HG03139 (cell line): ENCODE results near the gene RNFT2.
"Not testable (repeated sequence)": the region's sequence is repeated elsewhere in the genome, so short reads cannot be mapped to it uniquely, and the experiment has no call there.

Experiments
- ATAC-seq: cut with Tn5 transposase; IDR thresholded peaks from one replicate; pipeline ENCODE4 v1.9.1; 2021; ENCODE audit not compliant: unreplicated experiment

Gene RNFT2

DNA sequence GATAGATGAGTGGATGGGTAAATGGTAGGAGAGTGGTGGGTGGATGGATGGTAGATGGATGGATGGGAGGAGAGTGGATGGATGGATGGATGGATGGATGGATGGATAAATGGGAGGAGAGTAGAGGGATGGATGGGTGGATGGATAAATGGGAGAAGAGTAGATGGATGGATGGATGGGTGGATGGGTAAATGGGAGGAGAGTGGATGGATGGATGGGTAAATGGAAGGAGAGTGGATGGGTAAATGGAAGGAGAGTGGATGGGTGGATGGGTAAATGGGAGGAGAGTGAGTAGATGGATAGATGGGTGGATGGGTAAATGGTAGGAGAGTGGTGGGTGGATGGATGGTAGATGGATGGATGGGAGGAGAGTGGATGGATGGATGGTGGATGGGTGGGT lies 51.4 kb downstream of the RNFT2 start:
- ATAC-seq: not testable (repeated sequence)

DNA sequence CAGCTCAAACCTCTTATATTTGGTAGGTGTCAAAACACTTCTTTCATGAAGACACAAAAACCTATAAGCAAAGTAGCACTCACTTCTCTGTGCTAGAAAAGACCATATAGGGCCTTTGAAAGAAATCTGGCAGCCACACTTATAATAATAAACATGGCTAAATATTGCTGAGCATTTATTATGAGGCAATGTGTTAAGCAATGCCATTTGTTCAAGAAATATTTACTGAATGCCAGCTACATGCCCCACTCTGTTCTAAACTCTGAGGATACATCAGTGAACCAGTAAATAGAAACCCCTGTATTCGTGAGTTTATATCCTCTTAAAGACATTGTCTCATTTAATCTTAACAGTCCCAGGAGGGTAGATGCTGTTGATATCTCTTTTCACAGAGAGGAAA lies 52.0 kb downstream of the RNFT2 start:
- no peak for ATAC-seq

DNA sequence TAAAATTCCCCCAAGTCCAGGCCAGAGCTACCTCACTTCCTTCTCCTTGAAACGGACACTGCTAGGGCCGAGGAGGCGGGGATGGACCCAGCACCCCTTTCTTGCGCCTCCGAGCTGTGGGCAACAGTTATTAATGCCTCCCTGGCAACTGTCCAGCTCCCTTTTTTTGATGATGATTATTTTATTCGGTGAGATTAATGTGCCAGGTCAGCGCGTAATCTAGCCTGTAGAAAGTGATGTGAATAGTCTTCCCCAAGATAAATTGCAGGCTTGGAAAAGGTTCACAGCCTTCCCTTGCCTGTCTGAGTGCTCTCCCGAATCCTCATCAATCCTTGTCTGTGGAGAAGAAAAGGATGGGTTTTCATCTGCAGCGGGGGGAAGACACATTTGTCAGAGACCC lies 54.3 kb downstream of the RNFT2 start:
- no peak for ATAC-seq

DNA sequence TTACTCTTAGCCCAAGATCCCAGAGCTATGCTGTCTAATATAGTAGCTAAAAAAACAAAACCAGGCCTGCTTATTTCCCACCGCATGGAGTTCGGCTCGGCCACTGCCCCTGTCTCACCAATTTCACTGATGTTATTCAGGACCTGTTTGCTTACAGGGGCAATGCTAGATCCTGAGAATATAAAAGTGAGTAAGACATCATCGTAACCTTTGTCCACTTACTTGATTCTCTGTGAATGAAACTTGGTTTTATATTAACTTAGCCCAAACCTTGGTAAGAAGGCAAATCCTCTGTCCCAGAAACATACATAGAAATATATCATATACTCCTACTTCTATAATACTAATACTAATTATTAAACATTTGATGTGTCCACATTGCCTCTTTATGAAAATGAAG lies 56.6 kb downstream of the RNFT2 start:
- ATAC-seq: no peak

DNA sequence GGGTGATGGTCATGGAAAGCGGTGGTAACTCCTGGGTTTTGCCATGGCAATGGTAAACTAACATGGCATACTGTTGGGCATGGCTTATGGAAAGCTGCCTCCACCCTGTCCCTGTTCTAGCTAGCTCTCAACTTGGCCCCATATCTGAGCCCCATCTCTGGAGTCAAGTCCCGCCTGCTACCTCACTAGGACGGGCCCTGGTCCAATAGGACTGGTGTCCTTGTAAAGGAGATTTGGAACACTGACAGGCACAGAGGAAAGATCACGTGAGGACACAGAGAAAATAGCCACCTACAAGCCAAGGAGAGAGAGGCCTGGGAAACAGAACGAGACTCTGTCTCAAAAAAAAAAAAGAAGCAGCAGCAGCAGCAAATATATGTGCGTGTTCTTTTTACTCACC lies 59.8 kb downstream of the RNFT2 start:
- ATAC-seq: no peak

DNA sequence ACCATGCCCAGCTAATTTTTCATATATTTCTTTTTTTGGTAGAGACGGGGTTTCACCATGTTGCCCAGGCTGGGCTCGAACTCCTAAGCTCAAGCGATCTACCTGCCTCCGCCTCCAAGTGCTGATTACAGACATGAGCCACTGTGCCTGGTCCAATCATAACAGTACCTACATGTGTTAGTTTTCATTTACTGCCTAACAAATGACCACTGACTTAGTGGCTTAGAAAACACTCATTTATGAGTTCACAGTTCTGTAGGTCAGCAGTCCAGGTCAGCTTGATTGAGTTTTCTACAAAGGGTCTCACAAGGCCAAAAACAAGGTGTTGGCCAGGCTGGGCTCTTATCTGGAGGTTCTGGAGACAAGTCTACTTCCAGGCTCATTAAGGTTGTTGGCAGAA lies 60.6 kb downstream of the RNFT2 start:
- ATAC-seq: no peak

DNA sequence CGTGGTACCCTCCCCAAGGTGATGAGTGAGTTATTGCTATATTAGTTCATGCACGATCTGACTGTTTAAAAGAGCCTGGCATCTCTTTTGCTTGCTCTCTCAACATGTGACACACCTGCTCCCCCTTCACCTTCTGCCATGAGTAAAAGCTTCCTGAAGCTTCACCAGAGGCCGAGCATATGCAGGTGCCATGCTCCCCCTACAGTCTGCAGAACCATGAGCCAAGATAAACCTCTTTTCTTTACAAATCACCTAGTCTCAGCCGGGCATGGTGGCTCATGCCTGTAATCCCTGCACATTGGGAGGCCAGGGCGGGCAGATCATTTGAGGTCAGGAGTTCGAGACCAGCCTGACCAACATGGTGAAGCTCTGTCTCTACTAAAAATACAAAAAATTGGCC lies 61.8 kb downstream of the RNFT2 start:
- no peak for ATAC-seq

DNA sequence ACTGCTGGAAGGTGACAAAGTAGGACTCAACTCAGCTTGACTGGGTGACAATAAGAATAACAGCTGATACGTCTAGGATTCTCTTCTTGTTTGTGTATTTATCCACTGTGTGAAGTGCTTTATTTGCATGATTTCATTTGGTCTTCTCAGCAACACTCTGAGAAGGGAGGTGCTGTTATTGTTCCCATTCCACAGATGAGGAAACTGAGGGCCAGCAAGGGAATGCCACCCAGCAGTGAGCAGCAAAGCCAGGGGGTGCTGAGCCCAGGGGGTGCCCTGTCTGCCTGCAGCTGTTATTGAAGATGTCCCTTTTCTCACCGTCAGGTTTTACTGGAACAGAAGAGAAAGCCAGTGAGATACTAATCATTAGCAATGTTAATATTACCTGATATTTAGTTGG lies 62.8 kb downstream of the RNFT2 start:
- no peak for ATAC-seq

DNA sequence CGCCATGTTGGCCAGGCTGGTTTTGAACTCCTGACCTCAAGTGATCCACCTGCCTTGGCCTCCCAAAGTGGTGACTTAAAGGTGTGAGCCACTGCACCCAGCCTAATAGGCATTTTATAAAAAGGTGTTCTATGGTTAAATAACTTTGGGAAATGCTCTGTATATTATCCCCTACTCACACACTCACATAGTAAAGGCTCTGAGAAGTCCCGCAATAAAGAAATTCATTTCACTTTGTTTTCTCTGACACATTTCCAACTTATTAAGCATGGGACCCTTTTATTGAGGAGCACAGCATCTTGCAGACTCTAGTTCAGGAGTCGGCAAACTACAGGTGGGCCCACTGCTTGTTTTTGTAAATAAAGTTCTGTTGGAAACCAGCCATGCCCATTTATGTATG lies 63.9 kb downstream of the RNFT2 start:
- ATAC-seq: no peak

DNA sequence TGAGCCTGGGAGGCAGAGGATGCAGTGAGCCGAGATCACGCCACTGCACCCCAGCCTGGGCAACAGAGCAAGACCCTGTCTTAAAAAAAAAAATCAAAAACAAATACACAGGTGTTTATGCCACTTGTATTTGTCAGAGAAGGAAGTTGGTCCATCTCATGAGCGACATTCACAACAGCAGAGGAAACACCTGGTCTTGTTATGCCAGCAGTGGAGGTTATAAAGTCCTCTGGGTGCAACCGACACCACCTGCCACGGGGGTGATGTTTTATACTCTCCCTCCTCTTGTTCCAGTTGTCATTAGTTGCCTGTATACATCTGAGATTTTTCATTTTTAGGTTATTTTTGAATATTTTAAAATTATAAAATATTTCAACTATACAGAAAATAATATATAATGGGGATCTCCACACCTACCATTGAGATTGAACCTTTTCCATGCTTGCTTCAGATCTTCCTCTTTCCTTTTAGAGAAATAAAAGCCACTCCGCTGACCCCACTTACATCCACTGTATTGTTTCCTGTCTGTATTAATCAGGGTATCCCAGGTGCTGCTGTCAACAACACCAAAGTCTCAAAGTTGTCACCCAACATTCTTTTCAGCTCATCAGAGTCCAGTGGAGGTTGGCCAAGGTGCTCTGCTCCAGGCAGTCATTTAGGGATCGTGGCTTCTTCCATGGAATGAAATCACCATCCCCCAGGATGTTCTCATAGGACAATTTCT lies 65.1 kb downstream of the RNFT2 start:
- peak; percentile 73 for ATAC-seq

DNA sequence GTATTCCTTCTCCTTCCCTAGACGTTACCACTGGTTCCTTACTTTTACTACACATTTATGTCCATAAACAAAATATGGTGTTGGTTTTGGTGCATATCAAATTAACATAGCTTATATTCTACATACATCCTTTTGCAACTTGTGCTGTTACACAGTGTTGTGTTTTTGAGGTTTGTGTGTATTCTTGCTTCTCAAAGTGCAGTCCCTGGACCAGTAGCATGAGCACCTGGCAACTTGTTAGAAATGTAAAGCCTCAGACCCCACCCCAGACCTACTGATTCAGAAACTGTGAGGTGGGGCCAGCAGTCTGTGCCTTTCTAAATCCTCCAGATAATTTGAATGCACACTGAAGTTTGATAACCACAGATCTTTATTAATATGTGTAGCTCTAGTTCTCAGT lies 65.9 kb downstream of the RNFT2 start:
- no peak for ATAC-seq

DNA sequence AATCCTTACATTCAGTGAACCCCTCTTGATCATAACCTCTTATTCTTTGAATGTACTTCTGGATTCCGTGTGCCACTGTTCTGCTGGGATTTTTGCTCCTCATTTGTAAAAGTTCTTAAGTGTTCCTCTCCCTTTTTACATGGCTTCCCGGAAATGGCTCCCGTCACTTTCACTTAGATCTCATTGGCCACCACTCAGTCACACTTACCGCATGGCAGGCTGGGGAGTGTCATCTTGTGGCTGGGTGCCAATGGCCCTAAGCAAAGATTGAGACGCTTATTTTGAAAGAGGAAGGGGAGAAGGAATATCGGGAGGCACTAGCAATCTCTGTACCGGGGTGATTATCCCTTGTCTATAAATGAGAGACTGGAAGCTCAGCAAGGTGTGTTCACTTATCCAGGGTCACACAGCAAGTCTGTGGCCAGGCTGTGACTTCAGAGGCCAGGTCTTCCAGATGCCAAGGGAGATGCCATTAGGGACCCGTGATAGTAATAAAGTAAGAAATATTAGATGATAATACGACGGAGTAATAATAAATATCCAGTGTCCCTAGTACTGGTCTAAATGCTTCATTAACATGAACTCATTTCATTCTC lies 68.8 kb downstream of the RNFT2 start:
- ATAC-seq: no peak

DNA sequence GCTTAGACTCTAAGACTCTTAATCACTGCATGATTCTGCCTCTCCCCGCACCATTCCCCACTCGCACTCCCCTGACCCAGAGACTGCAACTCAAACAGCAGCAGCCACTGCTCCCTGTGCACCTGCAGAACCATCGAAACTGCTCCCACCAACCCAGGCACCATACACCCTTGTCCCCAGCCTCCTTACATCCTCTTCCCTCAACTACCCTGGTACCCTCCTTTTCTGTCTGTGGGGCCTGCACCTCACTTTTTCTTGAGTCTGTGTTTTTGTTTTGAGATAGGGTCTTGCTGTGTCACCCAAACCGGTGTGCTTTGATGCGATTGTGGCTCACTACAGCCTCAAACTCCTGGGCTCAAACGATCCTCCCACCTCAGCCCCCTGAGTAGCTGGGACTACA lies 69.4 kb downstream of the RNFT2 start:
- no peak for ATAC-seq

DNA sequence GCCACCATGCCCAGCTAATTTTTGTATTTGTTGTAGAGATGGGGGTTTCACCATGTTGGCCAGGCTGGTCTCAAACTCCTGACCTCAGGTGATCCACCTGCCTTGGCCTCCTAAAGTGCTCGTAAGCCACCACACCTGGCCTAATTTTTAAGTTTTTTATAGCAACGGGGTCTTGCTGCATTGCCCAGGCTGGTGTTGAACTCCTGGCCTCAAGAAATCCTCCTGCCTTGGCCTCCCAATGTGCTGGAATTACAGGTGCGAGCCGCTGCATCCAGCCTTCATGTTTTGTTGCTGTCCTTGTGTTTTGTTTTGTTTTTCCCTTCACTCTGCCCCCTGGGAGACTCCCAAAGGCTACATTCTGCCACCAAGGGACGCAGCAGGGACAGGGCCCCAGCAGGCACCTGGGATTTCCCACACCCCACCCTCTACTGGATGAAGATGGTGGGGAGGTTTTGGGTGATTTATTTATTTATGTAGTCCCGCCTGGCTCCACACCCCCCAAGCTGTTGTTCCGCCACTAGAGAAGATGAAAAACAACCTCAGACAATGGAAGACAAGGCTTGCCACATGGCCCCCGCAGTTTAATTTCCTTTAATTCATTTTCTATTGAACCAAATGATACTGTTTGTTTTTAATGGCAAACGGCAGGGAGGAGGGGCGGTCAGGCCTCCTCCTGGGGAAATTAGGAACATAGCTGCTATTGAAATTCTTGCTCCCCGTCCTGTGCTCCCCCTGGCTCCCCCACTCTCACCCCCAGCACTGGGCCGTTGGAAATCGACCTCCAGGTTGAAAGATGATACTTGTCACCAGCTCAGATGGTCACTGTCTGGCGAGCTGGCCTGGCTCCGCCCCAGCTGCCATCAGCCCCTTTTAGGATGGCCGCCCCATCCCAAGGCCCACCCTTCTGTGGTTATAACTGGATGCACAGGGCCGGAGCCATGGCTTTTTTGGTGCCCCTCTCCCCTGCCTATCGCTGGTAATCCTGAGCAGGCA lies 70.3 kb downstream of the RNFT2 start:
- ATAC-seq: no peak

DNA sequence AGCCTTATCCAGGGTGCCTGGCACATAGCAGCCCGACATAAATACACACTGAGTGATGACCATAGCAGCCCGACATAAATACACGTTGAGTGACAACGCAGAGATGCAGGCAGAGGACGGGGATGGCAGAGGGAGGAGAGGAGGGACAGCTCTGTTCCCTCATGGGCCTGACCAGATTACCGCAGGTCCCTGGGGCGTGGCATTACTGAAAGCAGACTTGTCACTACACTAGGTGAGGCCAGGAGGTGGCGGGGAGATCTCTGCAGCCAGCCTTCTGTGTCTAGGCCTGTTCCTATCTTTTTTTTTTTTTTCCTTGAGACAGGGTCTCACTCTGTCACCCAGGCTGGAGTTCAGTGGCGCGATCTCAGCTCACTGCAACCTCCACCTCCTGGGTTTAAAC lies 74.1 kb downstream of the RNFT2 start:
- no peak for ATAC-seq

DNA sequence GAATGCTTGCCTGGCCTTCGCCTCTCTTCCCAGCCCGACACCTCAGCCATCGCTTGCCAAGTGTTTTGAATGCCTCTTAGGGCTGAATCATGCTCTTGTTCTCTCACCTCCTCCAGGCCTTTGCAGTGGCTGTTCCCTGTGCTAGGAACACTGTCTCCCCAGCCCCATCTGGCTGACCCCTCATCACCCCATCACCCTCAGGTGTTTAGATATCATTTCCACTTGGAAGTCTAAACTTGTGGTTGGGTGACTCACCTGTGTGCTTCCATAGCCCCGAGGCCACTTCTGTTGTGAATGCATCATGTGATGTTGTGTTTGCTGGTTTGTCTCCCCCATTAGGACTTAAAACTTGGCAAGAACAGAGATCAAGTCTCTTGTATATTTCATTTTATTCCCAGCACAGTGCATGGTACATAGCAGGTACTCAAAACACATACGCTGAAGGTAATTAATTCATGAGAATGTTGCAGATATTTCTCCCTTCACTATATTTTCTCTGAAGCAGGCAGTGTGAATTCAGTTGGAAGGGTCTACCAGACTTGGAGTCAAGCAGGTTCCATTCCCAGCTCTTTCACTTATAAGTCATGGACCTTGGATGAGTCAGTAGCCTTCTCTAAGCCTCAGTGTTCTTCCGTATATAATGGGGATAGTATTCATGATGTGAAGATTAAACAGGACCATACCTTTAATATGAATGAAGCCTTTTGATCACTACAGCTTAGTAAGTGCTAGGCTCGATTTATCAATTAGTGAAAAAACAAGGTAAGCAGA lies 75.3 kb downstream of the RNFT2 start:
- no peak for ATAC-seq

DNA sequence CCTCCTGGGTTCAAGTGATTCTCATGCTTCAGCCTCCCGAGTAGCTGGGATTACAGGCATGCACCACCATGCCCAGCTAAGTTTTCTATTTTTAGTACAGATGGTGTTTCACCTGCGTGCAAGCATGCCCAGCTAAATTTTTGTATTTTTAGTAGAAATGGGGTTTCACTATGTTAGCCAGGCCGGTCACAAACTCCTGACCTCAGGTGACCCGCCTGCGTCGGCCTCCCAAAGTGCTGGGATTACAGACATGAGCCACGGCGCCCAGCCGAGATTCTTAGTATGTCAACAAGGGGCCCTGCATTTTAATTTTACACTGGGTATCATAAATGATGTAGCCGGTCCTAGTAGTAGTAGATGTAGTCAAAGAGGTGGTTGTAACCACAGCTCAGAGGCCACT lies 76.7 kb downstream of the RNFT2 start:
- ATAC-seq: not testable (repeated sequence)

DNA sequence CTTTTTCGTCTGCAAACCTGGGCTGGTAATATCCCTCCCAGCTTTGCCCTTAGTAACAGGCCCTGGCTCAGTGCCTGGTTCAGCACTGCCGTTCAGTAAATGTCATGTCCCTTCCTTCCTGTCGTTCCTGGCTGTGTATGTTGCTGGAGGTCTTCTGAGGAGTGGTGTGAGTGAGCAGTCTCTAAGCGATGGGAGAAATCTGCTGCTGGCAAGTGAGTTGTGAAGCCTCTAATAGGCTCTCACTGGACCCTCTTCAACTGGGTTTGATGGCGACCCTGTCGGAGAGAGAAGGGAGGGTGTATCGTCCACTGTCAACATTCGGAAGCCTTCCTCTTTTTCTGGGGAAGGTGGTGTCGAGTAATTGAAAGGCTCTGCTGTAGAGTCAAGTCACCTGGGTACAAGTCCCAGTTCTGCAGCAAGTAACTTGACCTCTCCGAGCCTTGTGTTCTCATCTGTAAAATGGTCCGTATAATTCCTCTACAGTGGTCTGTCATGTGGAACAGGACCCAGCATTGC lies 80.3 kb downstream of the RNFT2 start:
- ATAC-seq: no peak

DNA sequence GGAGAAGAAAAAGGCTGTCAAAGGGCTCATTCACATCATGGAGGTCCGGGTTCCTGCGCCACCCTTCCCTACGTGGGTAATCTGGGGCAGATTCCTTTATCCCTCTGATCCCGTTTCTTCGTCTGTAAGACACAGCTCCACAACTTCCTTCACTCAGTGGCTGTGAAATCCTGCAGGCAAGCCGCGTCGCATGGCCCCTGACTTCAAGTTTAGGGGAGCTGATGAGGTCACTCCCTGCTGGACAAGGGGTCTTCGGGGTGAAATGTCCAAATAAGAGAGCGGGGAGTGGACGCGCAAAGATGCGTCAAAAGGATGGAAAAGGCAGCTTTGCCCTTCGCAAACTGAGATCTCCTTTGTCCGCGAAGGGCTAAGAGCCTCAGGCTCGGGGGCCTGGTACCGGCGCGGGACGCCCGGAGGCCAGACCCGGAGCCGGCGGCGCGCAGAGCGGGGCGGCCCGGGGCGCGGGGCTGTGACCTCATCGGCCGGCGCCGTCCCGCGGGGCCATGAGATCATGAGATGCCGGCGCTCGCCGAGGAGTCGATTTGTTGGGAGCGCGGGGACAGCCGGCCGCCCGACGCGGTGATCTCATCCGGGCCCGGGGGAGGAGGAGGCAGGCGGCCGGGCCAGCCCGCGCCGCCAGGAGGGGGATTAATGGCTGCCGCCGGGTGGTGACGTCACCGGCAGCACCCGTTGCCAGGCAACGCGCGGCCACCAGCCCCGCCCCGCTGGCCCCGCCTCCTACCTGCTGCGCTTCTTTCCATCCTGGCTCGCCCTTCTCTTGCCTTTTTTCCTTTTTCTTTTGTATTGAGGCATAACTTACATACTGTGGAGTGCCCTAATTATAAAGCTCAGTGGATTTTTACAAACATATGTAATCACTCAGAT lies 81.1 kb downstream of the RNFT2 start:
- peak; percentile 74 for ATAC-seq
